Dendritic cell treated with granulocyte-macrophage colony-stimulating factor and Interleukin-4, amounts not matched to agents 40 ng/mL and 50 ng/mL, for 4 days (primary cell): Measurements from ENCODE around the gene PTPRN2.

Experiments used
- H3K27ac Mint-ChIP-seq: one replicate; pipeline ENCODE4 v1.8.0; 2022; ENCODE audit warnings: mild to moderate bottlenecking, mixed read lengths
- H3K27me3 Mint-ChIP-seq: one replicate; pipeline ENCODE4 v1.8.0; 2022; ENCODE audit warnings: mild to moderate bottlenecking, mixed read lengths
- H3K36me3 Mint-ChIP-seq: one replicate; pipeline ENCODE4 v1.8.0; 2022; ENCODE audit warnings: low read depth, mixed read lengths
- H3K4me1 Mint-ChIP-seq: one replicate; pipeline ENCODE4 v1.8.0; 2022; ENCODE audit warnings: low read depth, mixed read lengths
- H3K4me3 Mint-ChIP-seq: one replicate; pipeline ENCODE4 v1.8.0; 2022; ENCODE audit warnings: mild to moderate bottlenecking, moderate library complexity, mixed read lengths
- H3K9me3 Mint-ChIP-seq: one replicate; pipeline ENCODE4 v1.8.0; 2022; ENCODE audit warnings: mixed read lengths
- intact Hi-C: fragments of 100-400 bp; cut with micrococcal nuclease; formaldehyde crosslinking; loops from one replicate; pipeline ENCODE4 v1.15.0; 2022

Gene PTPRN2

GRCh38 chr7:157861551-157861950 lies 726.1 kb downstream of the PTPRN2 start:
- intact Hi-C loops = no loop called here
- no peak overlapping the region for H3K4me3 Mint-ChIP-seq

GRCh38 chr7:157861031-157861491 lies 726.6 kb downstream of the PTPRN2 start:
- H3K36me3 Mint-ChIP-seq = peaks cover 62% of the 10 kb centered on the region
- no peak overlapping the region for H3K4me3 Mint-ChIP-seq
- H3K4me1 Mint-ChIP-seq = peaks cover 24% of the 10 kb centered on the region
- H3K27ac Mint-ChIP-seq = no peak overlapping the region
- intact Hi-C loops = no loop called here
- H3K9me3 Mint-ChIP-seq = no peaks in the 10 kb centered on the region
- H3K27me3 Mint-ChIP-seq = no peaks in the 10 kb centered on the region

More at GRCh38 chr7:157861551-157861950, 726.1 kb downstream of the PTPRN2 start:
- H3K36me3 Mint-ChIP-seq = peaks cover 62% of the 10 kb centered on the region
- no peaks in the 10 kb centered on the region for H3K9me3 Mint-ChIP-seq
- H3K27me3 Mint-ChIP-seq = no peaks in the 10 kb centered on the region
- no peak overlapping the region for H3K27ac Mint-ChIP-seq
- peaks cover 20% of the 10 kb centered on the region for H3K4me1 Mint-ChIP-seq

- Mint-ChIP-seq H3K27me3 (no peaks in the 10 kb centered on the region), H3K4me3 (no peak overlapping the region), H3K36me3 (peaks cover 60% of the 10 kb centered on the region), H3K27ac (no peak overlapping the region), H3K4me1 (peaks cover 31% of the 10 kb centered on the region), H3K9me3 (no peaks in the 10 kb centered on the region)
- intact Hi-C loops = no loop called here
These were observed 727.2 kb downstream of the PTPRN2 start for GRCh38 chr7:157860406-157860805.

GRCh38 chr7:157859915-157860314 lies 727.7 kb downstream of the PTPRN2 start:
- Mint-ChIP-seq H3K9me3 (no peaks in the 10 kb centered on the region), H3K4me1 (peaks cover 36% of the 10 kb centered on the region), H3K36me3 (peaks cover 55% of the 10 kb centered on the region), H3K27ac (no peak overlapping the region), H3K4me3 (no peak overlapping the region), H3K27me3 (no peaks in the 10 kb centered on the region)
- intact Hi-C loops = loop anchor here (10.0 kb wide), 1 partner anchor 965 kb away; the partner anchor contains the start of gene LMBR1

GRCh38 chr7:157857578-157858075 lies 730.0 kb downstream of the PTPRN2 start:
- Mint-ChIP-seq H3K4me3 (no peak overlapping the region), H3K9me3 (no peaks in the 10 kb centered on the region), H3K27me3 (no peaks in the 10 kb centered on the region), H3K4me1 (peaks cover 57% of the 10 kb centered on the region), H3K27ac (no peak overlapping the region), H3K36me3 (peaks cover 32% of the 10 kb centered on the region)
- intact Hi-C loops = loop anchor here (10.0 kb wide), 1 partner anchor 963 kb away; the partner anchor contains the start of gene LMBR1

- peaks cover 57% of the 10 kb centered on the region for H3K4me1 Mint-ChIP-seq
- intact Hi-C loops = loop anchor here (10.0 kb wide), 1 partner anchor 962 kb away; the partner anchor contains the start of gene LMBR1
- H3K27ac Mint-ChIP-seq = no peak overlapping the region
- no peak overlapping the region for H3K4me3 Mint-ChIP-seq
- no peaks in the 10 kb centered on the region for H3K9me3 Mint-ChIP-seq
- H3K36me3 Mint-ChIP-seq = peaks cover 26% of the 10 kb centered on the region
- no peaks in the 10 kb centered on the region for H3K27me3 Mint-ChIP-seq
These were observed 730.6 kb downstream of the PTPRN2 start for GRCh38 chr7:157856873-157857577.

GRCh38 chr7:157855452-157856213 lies 732.0 kb downstream of the PTPRN2 start:
- peak overlapping the region; percentile 76 for H3K27ac Mint-ChIP-seq
- H3K4me3 Mint-ChIP-seq = peak overlapping the region; percentile 37
- H3K4me1 Mint-ChIP-seq = peaks cover 67% of the 10 kb centered on the region
- H3K27me3 Mint-ChIP-seq = no peaks in the 10 kb centered on the region
- H3K9me3 Mint-ChIP-seq = no peaks in the 10 kb centered on the region
- intact Hi-C loops = loop anchor here (10.0 kb wide), 1 partner anchor 961 kb away; the partner anchor contains the start of gene LMBR1
- H3K36me3 Mint-ChIP-seq = peaks cover 17% of the 10 kb centered on the region

- intact Hi-C loops = loop anchor here (10.0 kb wide), 1 partner anchor 960 kb away; the partner anchor contains the start of gene LMBR1
- Mint-ChIP-seq H3K36me3 (peaks cover 13% of the 10 kb centered on the region), H3K27me3 (no peaks in the 10 kb centered on the region)
These were observed 732.6 kb downstream of the PTPRN2 start for GRCh38 chr7:157855016-157855415.

GRCh38 chr7:157854066-157854891 lies 733.3 kb downstream of the PTPRN2 start:
- intact Hi-C loops = loop anchor here (10.0 kb wide), 1 partner anchor 959 kb away; the partner anchor contains the start of gene LMBR1
- Mint-ChIP-seq H3K36me3 (peaks cover 8% of the 10 kb centered on the region), H3K27ac (peak overlapping the region; percentile 82), H3K4me1 (peaks cover 59% of the 10 kb centered on the region), H3K4me3 (peak overlapping the region; percentile 81), H3K27me3 (no peaks in the 10 kb centered on the region), H3K9me3 (no peaks in the 10 kb centered on the region)

More at GRCh38 chr7:157855016-157855415, 732.6 kb downstream of the PTPRN2 start:
- Mint-ChIP-seq H3K27ac (peak overlapping the region; percentile 82), H3K4me1 (peaks cover 64% of the 10 kb centered on the region), H3K4me3 (peak overlapping the region; percentile 81), H3K9me3 (no peaks in the 10 kb centered on the region)

- Mint-ChIP-seq H3K9me3 (no peaks in the 10 kb centered on the region), H3K27ac (peak overlapping the region; percentile 82), H3K4me3 (peak overlapping the region; percentile 27), H3K36me3 (peaks cover 8% of the 10 kb centered on the region), H3K4me1 (peaks cover 59% of the 10 kb centered on the region), H3K27me3 (peaks cover 3% of the 10 kb centered on the region)
- intact Hi-C loops = loop anchor here (10.0 kb wide), 1 partner anchor 959 kb away; the partner anchor contains the start of gene LMBR1
These were observed 733.9 kb downstream of the PTPRN2 start for GRCh38 chr7:157853789-157854065.

- H3K27me3 Mint-ChIP-seq = peaks cover 4% of the 10 kb centered on the region
- H3K27ac Mint-ChIP-seq = peak overlapping the region; percentile 82
- H3K4me3 Mint-ChIP-seq = peak overlapping the region; percentile 27
- intact Hi-C loops = loop anchor here (10.0 kb wide), 1 partner anchor 958 kb away; the partner anchor contains the start of gene LMBR1
- H3K9me3 Mint-ChIP-seq = no peaks in the 10 kb centered on the region
- peaks cover 8% of the 10 kb centered on the region for H3K36me3 Mint-ChIP-seq
- H3K4me1 Mint-ChIP-seq = peaks cover 59% of the 10 kb centered on the region
These were observed 734.4 kb downstream of the PTPRN2 start for GRCh38 chr7:157853076-157853788.

- Mint-ChIP-seq H3K9me3 (no peaks in the 10 kb centered on the region), H3K27me3 (peaks cover 4% of the 10 kb centered on the region), H3K27ac (peak overlapping the region; percentile 93), H3K4me3 (peak overlapping the region; percentile 60), H3K4me1 (peaks cover 47% of the 10 kb centered on the region), H3K36me3 (no peaks in the 10 kb centered on the region)
- intact Hi-C loops = loop anchor here (10.0 kb wide), 1 partner anchor 957 kb away; the partner anchor contains the start of gene LMBR1
These were observed 736.0 kb downstream of the PTPRN2 start for GRCh38 chr7:157851501-157852067.
